ENCODE results near the gene CNNM3. TPM values are rescaled to one million over a fixed set of nuclear protein-coding genes. Genes with fewer than 3 reads are reported as not detected.

Gene CNNM3
- total RNA-seq, 1 donor from 2014 or later, result 31.4 TPM

GRCh38 chr2:96816836-96817702, 1.0 kb downstream of the CNNM3 start:
- no peak for DNase-seq (ENCODE audit: low spot score)
- no peak for ATAC-seq

- DNase-seq (ENCODE audit: low spot score) (no peak), ATAC-seq (no peak)
Measured at GRCh38 chr2:96817882-96818281, 1.8 kb downstream of the CNNM3 start.

GRCh38 chr2:96819128-96819875, 3.2 kb downstream of the CNNM3 start:
- ATAC-seq, result peak; percentile 58
- peak; percentile 93 for DNase-seq (ENCODE audit: low spot score)

- DNase-seq (ENCODE audit: low spot score) (no peak), ATAC-seq (no peak)
Measured at GRCh38 chr2:96819876-96820511, 3.9 kb downstream of the CNNM3 start.

- no peak for ATAC-seq
- DNase-seq (ENCODE audit: low spot score), result no peak
Measured at GRCh38 chr2:96821113-96821675, 5.1 kb downstream of the CNNM3 start.

- DNase-seq (ENCODE audit: low spot score), result no peak
- no peak for ATAC-seq
Measured at GRCh38 chr2:96822786-96823185, 6.7 kb downstream of the CNNM3 start.

GRCh38 chr2:96823198-96823597, 7.1 kb downstream of the CNNM3 start:
- DNase-seq (ENCODE audit: low spot score) (no peak), ATAC-seq (no peak)

GRCh38 chr2:96824079-96824870, 8.2 kb downstream of the CNNM3 start:
- no peak for ATAC-seq

GRCh38 chr2:96825057-96825456, 9.0 kb downstream of the CNNM3 start:
- DNase-seq (ENCODE audit: low spot score), result no peak

More at GRCh38 chr2:96824079-96824870, 8.2 kb downstream of the CNNM3 start:
- no peak for DNase-seq (ENCODE audit: low spot score)

GRCh38 chr2:96826546-96827278, 10.6 kb downstream of the CNNM3 start:
- ATAC-seq, result no peak
- DNase-seq (ENCODE audit: low spot score), result no peak

More at GRCh38 chr2:96825057-96825456, 9.0 kb downstream of the CNNM3 start:
- no peak for ATAC-seq

- no peak for DNase-seq (ENCODE audit: low spot score)
- no peak for ATAC-seq
Measured at GRCh38 chr2:96828436-96828835, 12.4 kb downstream of the CNNM3 start.

GRCh38 chr2:96828874-96829273, 12.8 kb downstream of the CNNM3 start:
- ATAC-seq (no peak), DNase-seq (ENCODE audit: low spot score) (no peak)

- no peak for DNase-seq (ENCODE audit: low spot score)
- no peak for ATAC-seq
Measured at GRCh38 chr2:96830044-96830562, 14.0 kb downstream of the CNNM3 start.

- ATAC-seq, result peak; percentile 70
- no peak for DNase-seq (ENCODE audit: low spot score)
Measured at GRCh38 chr2:96831679-96832078, 15.6 kb downstream of the CNNM3 start.

GRCh38 chr2:96832408-96832753, 16.3 kb downstream of the CNNM3 start:
- ATAC-seq (peak; percentile 1), DNase-seq (ENCODE audit: low spot score) (no peak)

GRCh38 chr2:96832754-96833507, 16.9 kb downstream of the CNNM3 start:
- DNase-seq (ENCODE audit: low spot score) (peak; percentile 98), ATAC-seq (peak; percentile 82)

- ATAC-seq, result no peak
Measured at GRCh38 chr2:96835830-96836229, 19.8 kb downstream of the CNNM3 start.

GRCh38 chr2:96837575-96837974, 21.5 kb downstream of the CNNM3 start:
- DNase-seq (ENCODE audit: low spot score) (no peak), ATAC-seq (no peak)

More at GRCh38 chr2:96835830-96836229, 19.8 kb downstream of the CNNM3 start:
- DNase-seq (ENCODE audit: low spot score), result no peak
